Spinal cord (tissue), 10 donors: Measurements from ENCODE around the gene PRR13. TPM values are rescaled to one million over a fixed set of nuclear protein-coding genes. Genes with fewer than 3 reads are reported as not detected.

Experiments used
- DNase-seq, 6 donors: peaks; one replicate each; pipeline versions ENCODE4 v3.0.0 to v3.0.0-alpha.2; 2013 to 2015; ENCODE audit warnings: low spot score in 6 of 6, low read depth in 4 of 6
- H3K27ac ChIP-seq: one replicate; pipeline ENCODE4 v1.5.1; 2013; ENCODE audit warnings: low read depth, low read length, control low read depth
- H3K27me3 ChIP-seq: one replicate; pipeline ENCODE4 v1.6.1; 2013; ENCODE audit warnings: low read length; ENCODE audit not compliant: control insufficient read depth, insufficient read depth
- H3K36me3 ChIP-seq: one replicate; pipeline ENCODE4 v1.6.1; 2013; ENCODE audit warnings: low read length; ENCODE audit not compliant: control insufficient read depth, insufficient read depth
- H3K4me1 ChIP-seq: one replicate; pipeline ENCODE4 v1.6.1; 2013; ENCODE audit warnings: low read length; ENCODE audit not compliant: control insufficient read depth, insufficient read depth
- H3K4me3 ChIP-seq: one replicate; pipeline ENCODE4 v1.5.1; 2013; ENCODE audit warnings: low read depth, low read length, control low read depth
- H3K9me3 ChIP-seq: one replicate; pipeline ENCODE4 v1.6.1; 2013; ENCODE audit warnings: low read length; ENCODE audit not compliant: control insufficient read depth, insufficient read depth
- WGBS: methylation state at CpG from one replicate; pipeline ENCODE4 v1.1.5; 2013; ENCODE audit warnings: missing lambda C conversion rate; ENCODE audit not compliant: insufficient coverage; 5-methylcytosine and 5-hydroxymethylcytosine counted together
- polyA plus RNA-seq, 2 donors: library from polyadenylated mRNA; unstranded; fragments of 120-200 nt; gene quantifications; one replicate each; pipeline ENCODE4 v1.2.1, GENCODE V29; 2013; ENCODE audit not compliant: insufficient read length in 2 of 2
- total RNA-seq, 2 donors: library from RNA; depleted of rRNA in 1 of 2; stranded (reverse); fragments of 120-200 nt in 1 of 2; fragments of >200 nt in 1 of 2; gene quantifications; one replicate each; pipeline versions ENCODE4 v1.2.3 to v1.2.4, GENCODE V29; 2013 to 2014
- donor health status: healthy.

Gene PRR13
- total and polyA plus RNA-seq, 4 donors: 14.9 to 57.7 (median 45.0) TPM

- Histone ChIP-seq H3K27me3 (no peaks in the 10 kb centered on the region), H3K4me3 (peak overlapping the region; percentile 91), H3K36me3 (peaks cover 36% of the 10 kb centered on the region), H3K4me1 (no peaks in the 10 kb centered on the region), H3K27ac (no peak overlapping the region), H3K9me3 (no peaks in the 10 kb centered on the region)
- DNase-seq: no peak
- 45% methylated on average over 4 of the region's 6 CpGs for WGBS
Measured at GRCh38 chr12:53453953-53454640, 12.6 kb downstream of the PRR13 start.

DNA sequence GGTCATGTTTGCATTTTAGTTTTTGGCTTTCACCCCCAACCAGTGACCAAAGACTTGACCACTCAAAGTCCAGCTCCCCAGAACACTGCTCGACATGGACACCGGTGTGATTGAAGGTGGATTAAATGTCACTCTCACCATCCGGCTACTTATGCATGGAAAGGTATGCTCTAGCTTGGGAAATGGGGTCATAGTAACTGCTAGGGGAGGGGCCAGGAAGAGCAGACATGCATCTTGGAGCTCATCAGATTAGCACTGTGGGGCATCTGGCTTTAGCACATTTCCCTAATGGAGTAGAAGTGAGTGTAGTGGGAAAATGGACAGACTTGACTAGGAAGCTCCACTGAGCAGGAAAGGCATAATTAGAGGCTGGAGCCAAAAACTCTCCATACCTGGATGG lies 13.2 kb downstream of the PRR13 start:
- H3K4me3 ChIP-seq: no peak overlapping the region
- H3K27ac ChIP-seq: no peak overlapping the region
- H3K9me3 ChIP-seq: no peaks in the 10 kb centered on the region
- peaks cover 38% of the 10 kb centered on the region for H3K36me3 ChIP-seq
- DNase-seq: no peak
- WGBS: no CpG with 5 or more reads among the region's 3 CpGs
- H3K27me3 ChIP-seq: no peaks in the 10 kb centered on the region
- H3K4me1 ChIP-seq: no peaks in the 10 kb centered on the region

- H3K4me1 ChIP-seq: no peaks in the 10 kb centered on the region
- no peak overlapping the region for H3K27ac ChIP-seq
- DNase-seq: no peak
- H3K36me3 ChIP-seq: peaks cover 57% of the 10 kb centered on the region
- 93% methylated on average over 2 of the region's 6 CpGs for WGBS
- H3K27me3 ChIP-seq: no peaks in the 10 kb centered on the region
- H3K4me3 ChIP-seq: no peak overlapping the region
- H3K9me3 ChIP-seq: no peaks in the 10 kb centered on the region
Measured at GRCh38 chr12:53456654-53457366, 15.3 kb downstream of the PRR13 start.

- Histone ChIP-seq H3K36me3 (peaks cover 68% of the 10 kb centered on the region), H3K4me1 (no peaks in the 10 kb centered on the region), H3K27me3 (no peaks in the 10 kb centered on the region), H3K4me3 (no peak overlapping the region), H3K9me3 (no peaks in the 10 kb centered on the region), H3K27ac (no peak overlapping the region)
- DNase-seq: no peak
- WGBS: 65% methylated on average over 2 of the region's 4 CpGs
Measured at GRCh38 chr12:53459097-53459496, 17.6 kb downstream of the PRR13 start.

- 95% methylated on average over 2 of the region's 3 CpGs for WGBS
- H3K4me3 ChIP-seq: no peak overlapping the region
- no peaks in the 10 kb centered on the region for H3K4me1 ChIP-seq
Measured at GRCh38 chr12:53461059-53461458, 19.5 kb downstream of the PRR13 start.

GRCh38 chr12:53461591-53461990 lies 20.1 kb downstream of the PRR13 start:
- Histone ChIP-seq H3K36me3 (peaks cover 62% of the 10 kb centered on the region), H3K9me3 (no peaks in the 10 kb centered on the region), H3K4me3 (no peak overlapping the region), H3K27ac (no peak overlapping the region), H3K27me3 (no peaks in the 10 kb centered on the region), H3K4me1 (no peaks in the 10 kb centered on the region)
- DNase-seq: no peak
- WGBS: 91% methylated on average over 4 of the region's 8 CpGs

More at GRCh38 chr12:53461059-53461458, 19.5 kb downstream of the PRR13 start:
- H3K27ac ChIP-seq: no peak overlapping the region
- H3K27me3 ChIP-seq: no peaks in the 10 kb centered on the region
- H3K9me3 ChIP-seq: no peaks in the 10 kb centered on the region
- peaks cover 66% of the 10 kb centered on the region for H3K36me3 ChIP-seq
- no peak for DNase-seq

- Histone ChIP-seq H3K27me3 (no peaks in the 10 kb centered on the region), H3K4me1 (no peaks in the 10 kb centered on the region), H3K27ac (no peak overlapping the region), H3K36me3 (peaks cover 64% of the 10 kb centered on the region), H3K9me3 (no peaks in the 10 kb centered on the region), H3K4me3 (no peak overlapping the region)
- WGBS: no CpG with 5 or more reads among the region's 3 CpGs
- no peak for DNase-seq
Measured at GRCh38 chr12:53462935-53463334, 21.4 kb downstream of the PRR13 start.

DNA sequence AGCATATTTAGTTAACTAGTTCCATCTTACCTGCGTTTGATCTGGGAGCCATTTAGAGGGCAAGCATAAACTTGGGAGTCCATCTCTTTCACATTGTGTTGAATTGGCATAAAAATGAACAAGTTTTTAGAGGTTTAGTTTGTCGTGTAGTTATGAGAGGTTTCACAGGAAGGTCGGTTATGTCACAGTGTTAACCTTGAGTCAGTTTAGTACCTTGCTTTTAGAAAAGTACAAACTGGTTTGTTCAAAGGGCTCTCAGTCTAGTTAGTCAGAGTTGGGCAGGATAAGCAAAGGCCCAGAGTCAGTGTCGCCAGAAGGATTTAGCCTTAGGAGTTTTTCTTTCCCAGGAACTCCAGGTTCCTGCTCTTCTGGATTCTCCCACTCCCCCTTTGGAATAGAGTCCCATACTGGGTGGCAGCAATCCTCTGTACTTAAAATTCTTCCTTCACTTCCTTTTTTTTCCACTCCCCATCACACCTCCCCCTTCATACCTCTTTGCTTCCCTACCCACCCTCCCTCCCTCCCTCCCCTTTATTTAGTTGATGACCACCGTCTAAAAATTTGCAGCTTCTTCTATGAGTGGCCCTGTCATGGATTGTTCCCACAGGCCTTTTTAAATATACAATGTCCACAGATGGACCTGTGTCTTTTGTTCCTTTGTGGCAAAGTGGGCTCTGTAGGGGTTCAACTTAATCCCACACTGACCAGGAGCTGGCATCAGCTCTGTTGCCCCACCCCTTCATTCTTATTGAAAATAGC lies 22.4 kb downstream of the PRR13 start:
- Histone ChIP-seq H3K27ac (no peak overlapping the region), H3K9me3 (no peaks in the 10 kb centered on the region), H3K27me3 (no peaks in the 10 kb centered on the region), H3K36me3 (peaks cover 65% of the 10 kb centered on the region), H3K4me1 (no peaks in the 10 kb centered on the region), H3K4me3 (no peak overlapping the region)
- 83% methylated on average over 4 of the region's 5 CpGs for WGBS
- no peak for DNase-seq

DNA sequence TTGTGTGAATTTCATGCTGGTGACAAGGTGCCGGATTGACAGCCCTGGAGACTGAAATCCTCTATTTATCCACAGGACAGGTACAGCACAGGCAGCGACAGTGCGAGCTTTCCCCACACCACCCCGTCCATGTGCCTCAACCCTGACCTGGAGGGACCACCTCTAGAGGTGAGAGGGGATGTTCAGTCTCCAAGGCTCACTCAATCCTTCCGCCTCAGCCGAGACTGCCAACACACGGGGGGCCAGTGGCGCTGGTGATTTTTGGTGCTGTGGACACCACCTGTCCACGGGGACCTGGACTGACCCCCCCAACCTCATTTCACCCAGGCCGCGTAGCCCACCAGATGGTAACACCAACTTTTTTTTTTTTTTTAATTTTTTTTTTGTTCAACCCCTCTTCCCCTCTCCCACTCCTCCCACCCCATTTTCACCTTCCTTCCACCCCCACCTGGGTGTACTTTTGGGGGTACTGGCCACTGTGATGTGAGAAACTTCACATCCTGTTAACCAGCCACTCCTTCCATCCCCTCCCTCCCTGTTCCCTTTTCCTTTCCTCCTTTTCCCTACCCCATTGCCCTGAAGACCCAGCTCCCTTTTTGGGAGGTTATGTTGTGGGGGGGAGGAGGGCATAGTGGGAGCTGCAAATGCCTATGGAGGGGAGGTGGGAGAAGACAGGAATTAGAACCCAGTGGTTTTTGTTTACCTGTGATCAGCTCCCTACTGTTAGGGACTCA lies 23.3 kb downstream of the PRR13 start:
- no peaks in the 10 kb centered on the region for H3K4me1 ChIP-seq
- H3K9me3 ChIP-seq: no peaks in the 10 kb centered on the region
- DNase-seq: no peak
- H3K4me3 ChIP-seq: no peak overlapping the region
- peaks cover 68% of the 10 kb centered on the region for H3K36me3 ChIP-seq
- no peaks in the 10 kb centered on the region for H3K27me3 ChIP-seq
- no peak overlapping the region for H3K27ac ChIP-seq
- 85% methylated on average over 5 of the region's 11 CpGs for WGBS
